ENCODE measurements around the gene SIX1. TPM values are rescaled to one million over a fixed set of nuclear protein-coding genes. Genes with fewer than 3 reads are reported as not detected.

The SIX1 gene
- total RNA-seq, 1 experiment from 2014 or later = 0.32 TPM

DNA sequence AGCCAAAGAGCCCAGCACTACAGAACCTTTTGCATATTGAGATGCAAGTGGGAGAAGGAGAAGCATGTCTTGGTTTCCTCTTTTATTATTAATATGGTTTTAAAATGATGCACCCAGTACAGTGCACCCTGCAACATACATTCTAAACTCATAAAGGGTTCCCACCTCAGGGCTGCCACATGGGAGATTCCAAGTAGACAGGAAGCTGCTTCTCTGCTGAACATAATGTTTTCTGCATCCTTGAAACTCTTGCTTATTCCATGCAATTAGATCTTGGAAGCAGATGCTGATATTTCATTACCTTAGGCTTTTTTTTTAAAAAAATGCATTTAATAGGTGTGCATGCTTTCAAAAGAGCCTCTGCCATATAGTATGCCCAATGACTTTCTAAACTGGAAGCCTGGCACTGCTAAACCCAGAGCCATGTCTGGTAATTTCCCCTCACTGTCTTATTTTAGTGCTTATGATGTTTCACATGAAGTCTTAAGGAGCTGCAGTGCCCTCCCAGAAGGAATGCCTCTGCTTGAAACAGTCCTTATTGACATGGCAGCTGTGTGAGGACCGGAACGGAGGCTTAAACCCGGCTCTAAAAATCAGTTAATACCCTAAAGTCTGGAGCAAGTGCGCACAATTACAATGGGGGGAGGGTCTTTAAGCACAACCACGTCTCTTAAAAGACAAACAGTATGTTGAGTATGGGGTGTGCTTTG is 2.0 kb upstream of the SIX1 start:
- Histone ChIP-seq H3K4me1 (peaks cover 34% of the 10 kb centered on the region), H3K4me3 (ENCODE audit: low read depth, low read length) (no peak overlapping the region), H3K27me3 (replicated peaks; ENCODE audit: control insufficient read depth, insufficient read depth, low read length) (peaks cover 6% of the 10 kb centered on the region), H3K9me3 (no peaks in the 10 kb centered on the region), H3K36me3 (ENCODE audit: control insufficient read depth, insufficient read depth, low read length) (no peaks in the 10 kb centered on the region)
- TF ChIP-seq, protein P1, sequence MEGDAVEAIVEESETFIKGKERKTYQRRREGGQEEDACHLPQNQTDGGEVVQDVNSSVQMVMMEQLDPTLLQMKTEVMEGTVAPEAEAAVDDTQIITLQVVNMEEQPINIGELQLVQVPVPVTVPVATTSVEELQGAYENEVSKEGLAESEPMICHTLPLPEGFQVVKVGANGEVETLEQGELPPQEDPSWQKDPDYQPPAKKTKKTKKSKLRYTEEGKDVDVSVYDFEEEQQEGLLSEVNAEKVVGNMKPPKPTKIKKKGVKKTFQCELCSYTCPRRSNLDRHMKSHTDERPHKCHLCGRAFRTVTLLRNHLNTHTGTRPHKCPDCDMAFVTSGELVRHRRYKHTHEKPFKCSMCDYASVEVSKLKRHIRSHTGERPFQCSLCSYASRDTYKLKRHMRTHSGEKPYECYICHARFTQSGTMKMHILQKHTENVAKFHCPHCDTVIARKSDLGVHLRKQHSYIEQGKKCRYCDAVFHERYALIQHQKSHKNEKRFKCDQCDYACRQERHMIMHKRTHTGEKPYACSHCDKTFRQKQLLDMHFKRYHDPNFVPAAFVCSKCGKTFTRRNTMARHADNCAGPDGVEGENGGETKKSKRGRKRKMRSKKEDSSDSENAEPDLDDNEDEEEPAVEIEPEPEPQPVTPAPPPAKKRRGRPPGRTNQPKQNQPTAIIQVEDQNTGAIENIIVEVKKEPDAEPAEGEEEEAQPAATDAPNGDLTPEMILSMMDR (IDR thresholded peaks at IDR 0.05; ENCODE audit: insufficient read depth in 1 of 2, low read depth in 1 of 2, low read length in 1 of 2, severe bottlenecking in 1 of 2, unreplicated experiment in 1 of 2) = no peak
- intact Hi-C loops (cut with micrococcal nuclease; ENCODE audit: unreplicated experiment) = no loop called here
- CTCF ChIA-PET = interaction anchor here (1.1 kb wide), 1 partner anchor 26 kb away, joined by 4 read pairs; no protein-coding TSS in a partner anchor
- no peak for DNase-seq
- Mint-ChIP-seq H3K4me1 (ENCODE audit: low read depth, unreplicated experiment) (peaks cover 21% of the 10 kb centered on the region), H3K4me3 (ENCODE audit: unreplicated experiment) (no peak overlapping the region), H3K27me3 (ENCODE audit: insufficient read depth, unreplicated experiment) (peaks cover 29% of the 10 kb centered on the region), H3K36me3 (ENCODE audit: insufficient read depth, unreplicated experiment) (peaks cover 9% of the 10 kb centered on the region), H3K9me3 (ENCODE audit: unreplicated experiment) (no peaks in the 10 kb centered on the region), H3K27ac (ENCODE audit: unreplicated experiment) (no peak overlapping the region)
- BruUV-seq (replicated peaks) = no TSS peak
- POLR2A ChIA-PET = no interaction called here

DNA sequence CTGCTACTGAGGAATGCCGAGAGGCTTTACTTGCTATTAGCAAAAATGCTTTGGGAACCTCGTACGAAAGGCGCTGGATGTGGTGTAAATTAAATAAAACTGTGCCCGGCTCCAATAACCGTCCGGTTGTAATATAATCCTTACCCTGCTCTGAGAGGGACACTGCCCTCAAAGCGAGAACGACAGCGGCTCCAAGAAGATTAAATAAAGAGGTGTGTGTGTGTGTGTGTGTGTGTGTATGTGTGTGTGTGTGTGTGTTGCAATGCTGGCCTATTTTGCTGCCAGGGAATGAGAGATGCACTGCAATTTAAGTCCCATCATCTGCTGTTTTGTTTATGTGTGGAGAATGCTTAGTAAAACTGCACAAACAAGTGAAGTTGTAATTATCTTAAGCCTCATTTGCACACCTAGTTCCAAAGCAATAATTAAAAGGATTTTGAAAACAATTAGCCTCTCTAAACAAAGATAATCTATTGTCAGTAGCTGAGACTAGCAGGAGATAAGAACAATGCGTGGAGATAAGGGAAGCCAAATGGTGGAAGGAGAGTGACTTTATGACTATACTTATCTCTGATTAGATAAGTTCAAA is 1.2 kb upstream of the SIX1 start:
- POLR2A ChIA-PET = no interaction called here

GRCh38 chr14:60649875-60650372 is 647 bp upstream of the SIX1 start:
- no peak for DNase-seq
- Mint-ChIP-seq H3K4me1 (ENCODE audit: low read depth, unreplicated experiment) (peaks cover 21% of the 10 kb centered on the region), H3K36me3 (ENCODE audit: insufficient read depth, unreplicated experiment) (peaks cover 9% of the 10 kb centered on the region), H3K4me3 (ENCODE audit: unreplicated experiment) (peak overlapping the region; percentile 77), H3K27ac (ENCODE audit: unreplicated experiment) (no peak overlapping the region), H3K9me3 (ENCODE audit: unreplicated experiment) (no peaks in the 10 kb centered on the region), H3K27me3 (ENCODE audit: insufficient read depth, unreplicated experiment) (peaks cover 35% of the 10 kb centered on the region)
- Histone ChIP-seq H3K27me3 (replicated peaks; ENCODE audit: control insufficient read depth, insufficient read depth, low read length) (peaks cover 6% of the 10 kb centered on the region), H3K4me1 (peaks cover 34% of the 10 kb centered on the region), H3K36me3 (ENCODE audit: control insufficient read depth, insufficient read depth, low read length) (no peaks in the 10 kb centered on the region), H3K9me3 (no peaks in the 10 kb centered on the region), H3K4me3 (ENCODE audit: low read depth, low read length) (peak overlapping the region; percentile 42)
- TF ChIP-seq, protein P1 (IDR thresholded peaks at IDR 0.05; ENCODE audit: insufficient read depth in 1 of 2, low read depth in 1 of 2, low read length in 1 of 2, severe bottlenecking in 1 of 2, unreplicated experiment in 1 of 2) = no peak
- no TSS peak for BruUV-seq (replicated peaks)
- POLR2A ChIA-PET = no interaction called here
- intact Hi-C loops (cut with micrococcal nuclease; ENCODE audit: unreplicated experiment) = loop anchor here (1.0 to 2.0 kb wide), 4 partner anchors 73 to 631 kb away; partner anchors contain the start of genes SLC38A6, TMEM30B and TRMT5
- CTCF ChIA-PET = interaction anchor here (1.1 kb wide), 1 partner anchor 25 kb away, joined by 4 read pairs; no protein-coding TSS in a partner anchor

More for the DNA sequence above, 1.2 kb upstream of the SIX1 start:
- H3K27me3 ChIP-seq (replicated peaks; ENCODE audit: control insufficient read depth, insufficient read depth, low read length) = peaks cover 6% of the 10 kb centered on the region
- Mint-ChIP-seq H3K4me3 (ENCODE audit: unreplicated experiment) (peak overlapping the region; percentile 77), H3K27ac (ENCODE audit: unreplicated experiment) (no peak overlapping the region), H3K4me1 (ENCODE audit: low read depth, unreplicated experiment) (peaks cover 21% of the 10 kb centered on the region), H3K27me3 (ENCODE audit: insufficient read depth, unreplicated experiment) (peaks cover 35% of the 10 kb centered on the region), H3K9me3 (ENCODE audit: unreplicated experiment) (no peaks in the 10 kb centered on the region), H3K36me3 (ENCODE audit: insufficient read depth, unreplicated experiment) (peaks cover 9% of the 10 kb centered on the region)
- no peaks in the 10 kb centered on the region for H3K9me3 ChIP-seq
- CTCF ChIA-PET = interaction anchor here (1.1 kb wide), 1 partner anchor 25 kb away, joined by 4 read pairs; no protein-coding TSS in a partner anchor
- no peak overlapping the region for H3K4me3 ChIP-seq (ENCODE audit: low read depth, low read length)
- intact Hi-C loops (cut with micrococcal nuclease; ENCODE audit: unreplicated experiment) = loop anchor here (1.0 kb wide), 1 partner anchor 220 kb away; no protein-coding TSS in a partner anchor
- DNase-seq = peak in 1 of 2 experiments; percentile 49
- no TSS peak for BruUV-seq (replicated peaks)
- peaks cover 34% of the 10 kb centered on the region for H3K4me1 ChIP-seq
- H3K36me3 ChIP-seq (ENCODE audit: control insufficient read depth, insufficient read depth, low read length) = no peaks in the 10 kb centered on the region
- TF ChIP-seq, protein P1 (IDR thresholded peaks at IDR 0.05; ENCODE audit: insufficient read depth in 1 of 2, low read depth in 1 of 2, low read length in 1 of 2, severe bottlenecking in 1 of 2, unreplicated experiment in 1 of 2) = no peak
